Measurements from ENCODE around the gene NACC1.

DNA sequence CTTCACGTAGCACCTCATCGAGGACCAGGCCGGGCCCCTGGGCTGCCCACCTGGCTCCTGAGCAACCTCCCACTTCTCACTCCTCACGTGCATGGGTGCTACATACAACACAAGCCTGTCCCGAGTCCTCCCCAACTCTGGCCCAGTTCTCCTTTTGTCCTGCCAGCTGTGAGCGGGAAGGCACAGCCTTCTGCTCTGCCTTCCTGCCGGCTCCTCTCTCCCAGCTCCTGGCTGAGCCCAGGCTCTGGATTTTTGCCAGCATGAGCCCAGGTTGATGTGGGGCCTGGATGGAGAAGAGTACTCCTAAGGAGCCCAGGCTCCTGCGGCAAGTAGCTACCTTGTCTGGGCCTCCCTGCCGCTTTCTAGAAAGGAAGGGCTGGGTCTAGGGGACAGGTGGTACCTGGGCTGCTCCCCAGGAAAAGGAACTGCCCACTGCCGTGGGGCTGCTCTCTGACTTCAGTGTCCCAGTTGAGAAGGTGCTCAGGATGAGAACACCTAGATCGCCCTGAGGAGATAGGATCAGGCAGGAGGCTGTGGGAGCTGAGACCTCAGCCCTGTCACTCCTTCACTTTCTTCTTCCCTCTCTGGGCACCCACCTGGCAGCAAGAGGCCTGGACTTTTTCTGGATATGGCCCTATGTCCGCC lies 39.0 kb upstream of the NACC1 start:
- TF ChIP-seq, protein P1, sequence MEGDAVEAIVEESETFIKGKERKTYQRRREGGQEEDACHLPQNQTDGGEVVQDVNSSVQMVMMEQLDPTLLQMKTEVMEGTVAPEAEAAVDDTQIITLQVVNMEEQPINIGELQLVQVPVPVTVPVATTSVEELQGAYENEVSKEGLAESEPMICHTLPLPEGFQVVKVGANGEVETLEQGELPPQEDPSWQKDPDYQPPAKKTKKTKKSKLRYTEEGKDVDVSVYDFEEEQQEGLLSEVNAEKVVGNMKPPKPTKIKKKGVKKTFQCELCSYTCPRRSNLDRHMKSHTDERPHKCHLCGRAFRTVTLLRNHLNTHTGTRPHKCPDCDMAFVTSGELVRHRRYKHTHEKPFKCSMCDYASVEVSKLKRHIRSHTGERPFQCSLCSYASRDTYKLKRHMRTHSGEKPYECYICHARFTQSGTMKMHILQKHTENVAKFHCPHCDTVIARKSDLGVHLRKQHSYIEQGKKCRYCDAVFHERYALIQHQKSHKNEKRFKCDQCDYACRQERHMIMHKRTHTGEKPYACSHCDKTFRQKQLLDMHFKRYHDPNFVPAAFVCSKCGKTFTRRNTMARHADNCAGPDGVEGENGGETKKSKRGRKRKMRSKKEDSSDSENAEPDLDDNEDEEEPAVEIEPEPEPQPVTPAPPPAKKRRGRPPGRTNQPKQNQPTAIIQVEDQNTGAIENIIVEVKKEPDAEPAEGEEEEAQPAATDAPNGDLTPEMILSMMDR (IDR thresholded peaks at IDR 0.05), result no peak
- TF ChIP-seq, protein P2, sequence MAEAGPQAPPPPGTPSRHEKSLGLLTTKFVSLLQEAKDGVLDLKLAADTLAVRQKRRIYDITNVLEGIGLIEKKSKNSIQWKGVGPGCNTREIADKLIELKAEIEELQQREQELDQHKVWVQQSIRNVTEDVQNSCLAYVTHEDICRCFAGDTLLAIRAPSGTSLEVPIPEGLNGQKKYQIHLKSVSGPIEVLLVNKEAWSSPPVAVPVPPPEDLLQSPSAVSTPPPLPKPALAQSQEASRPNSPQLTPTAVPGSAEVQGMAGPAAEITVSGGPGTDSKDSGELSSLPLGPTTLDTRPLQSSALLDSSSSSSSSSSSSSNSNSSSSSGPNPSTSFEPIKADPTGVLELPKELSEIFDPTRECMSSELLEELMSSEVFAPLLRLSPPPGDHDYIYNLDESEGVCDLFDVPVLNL (CRISPR knock-in tag; IDR thresholded peaks at IDR 0.05; ENCODE audit: borderline replicate concordance, low read depth), result no peak
- TF ChIP-seq E2F5 (CRISPR knock-in tag; IDR thresholded peaks at IDR 0.05), result no peak
- no peak for TF ChIP-seq SP1 (CRISPR knock-in tag; conservative IDR thresholded peaks at IDR 0.05)
- TF ChIP-seq NR3C1 (CRISPR knock-in tag; conservative IDR thresholded peaks at IDR 0.05; ENCODE audit: low read depth), result no peak
- no peak for TF ChIP-seq ATF3 (CRISPR knock-in tag; conservative IDR thresholded peaks at IDR 0.05)
